HG03457 (cell line): Measurements from ENCODE around the gene SLC6A18.
"Not testable (repeated sequence)": the region's sequence is repeated elsewhere in the genome, so short reads cannot be mapped to it uniquely, and the experiment has no call there.

Experiments
- ATAC-seq: cut with Tn5 transposase; IDR thresholded peaks from one replicate; pipeline ENCODE4 v1.9.1; 2021; ENCODE audit warnings: moderate number of reproducible peaks; ENCODE audit not compliant: unreplicated experiment

SLC6A18 gene

DNA sequence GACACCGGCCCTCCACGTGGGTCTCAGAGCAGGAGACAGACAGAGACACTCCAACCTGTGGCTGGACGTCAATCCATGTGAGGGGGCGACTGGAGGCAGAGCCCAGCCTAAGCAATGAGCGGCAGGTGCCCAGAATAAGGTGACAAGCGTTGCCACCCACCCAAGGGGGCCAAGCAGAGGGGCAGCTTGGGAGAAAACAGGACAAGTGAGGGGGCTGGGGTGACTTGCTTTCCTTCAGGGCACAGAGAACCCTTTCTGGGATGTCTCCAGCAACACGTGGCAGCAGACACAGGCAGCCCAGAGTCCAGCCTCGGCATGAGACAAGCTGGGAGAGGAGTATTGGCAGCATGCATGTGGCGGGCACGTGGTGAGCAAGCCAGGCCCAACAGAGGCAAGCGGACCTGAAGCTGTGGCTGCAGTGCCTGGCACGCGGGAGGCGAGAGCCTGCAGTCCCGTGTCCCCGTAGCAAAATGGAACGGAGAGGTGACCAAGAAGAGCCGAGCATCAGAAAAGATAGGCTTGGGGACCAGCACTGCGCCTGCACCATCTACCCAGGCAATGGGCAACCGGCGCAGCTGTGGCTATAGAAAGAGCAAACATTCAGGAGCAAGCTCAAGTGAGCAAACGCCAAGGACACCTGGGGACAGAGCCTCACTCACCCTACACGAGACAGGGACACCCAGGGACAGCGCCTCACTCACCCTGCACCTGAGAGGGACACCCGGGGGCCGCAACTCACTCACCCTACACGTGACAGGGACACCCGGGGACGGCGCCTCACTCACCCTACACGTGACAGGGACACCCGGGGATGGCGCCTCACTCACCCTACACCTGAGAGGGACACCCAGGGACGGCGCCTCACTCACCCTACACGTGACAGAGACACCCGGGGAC is 63.5 kb downstream of the SLC6A18 start:
- no peak for ATAC-seq

DNA sequence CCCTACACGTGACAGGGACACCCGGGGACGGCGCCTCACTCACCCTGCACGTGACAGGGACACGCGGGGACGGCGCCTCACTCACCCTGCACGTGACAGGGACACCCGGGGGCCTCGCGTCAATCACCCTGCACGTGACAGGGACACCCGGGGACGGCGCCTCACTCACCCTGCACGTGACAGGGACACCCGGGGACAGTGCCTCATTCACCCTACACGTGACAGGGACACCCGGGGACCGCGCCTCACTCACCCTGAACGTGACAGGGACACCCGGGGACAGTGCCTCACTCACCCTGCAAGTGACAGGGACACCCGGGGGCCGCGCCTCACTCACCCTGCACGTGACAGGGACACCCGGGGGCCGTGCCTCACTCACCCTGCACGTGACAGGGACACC is 64.4 kb downstream of the SLC6A18 start:
- not testable (repeated sequence) for ATAC-seq

- ATAC-seq = not testable (repeated sequence)
Measured at GRCh38 chr5:1290956-1291355, 65.8 kb downstream of the SLC6A18 start.

GRCh38 chr5:1291611-1292080 is 66.5 kb downstream of the SLC6A18 start:
- no peak for ATAC-seq

GRCh38 chr5:1292139-1292538 is 67.0 kb downstream of the SLC6A18 start:
- ATAC-seq = no peak

DNA sequence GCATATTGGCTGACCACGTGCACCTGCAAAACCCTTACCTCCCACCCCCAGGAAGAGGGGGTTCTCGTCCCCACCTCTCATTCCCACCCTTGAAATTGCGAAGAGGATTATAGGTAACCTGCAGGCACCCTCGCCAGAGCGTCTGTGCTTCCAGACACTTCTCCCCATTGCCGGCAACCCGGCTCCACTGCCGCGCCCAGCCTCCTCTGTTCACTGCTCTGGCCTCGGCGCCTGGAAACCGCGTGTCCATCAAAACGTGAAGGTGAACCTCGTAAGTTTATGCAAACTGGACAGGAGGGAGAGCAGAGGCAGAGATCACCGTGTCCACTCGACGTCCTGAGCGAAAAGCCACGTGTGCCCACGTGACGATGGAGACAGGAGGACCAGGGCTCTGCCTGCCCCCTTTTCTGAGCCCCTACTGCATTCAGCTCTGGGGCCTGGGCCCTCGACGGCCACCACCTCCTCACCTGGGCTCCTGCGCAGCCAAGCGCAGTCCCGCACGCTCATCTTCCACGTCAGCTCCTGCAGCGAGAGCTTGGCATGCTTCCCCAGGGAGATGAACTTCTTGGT is 67.8 kb downstream of the SLC6A18 start:
- no peak for ATAC-seq

DNA sequence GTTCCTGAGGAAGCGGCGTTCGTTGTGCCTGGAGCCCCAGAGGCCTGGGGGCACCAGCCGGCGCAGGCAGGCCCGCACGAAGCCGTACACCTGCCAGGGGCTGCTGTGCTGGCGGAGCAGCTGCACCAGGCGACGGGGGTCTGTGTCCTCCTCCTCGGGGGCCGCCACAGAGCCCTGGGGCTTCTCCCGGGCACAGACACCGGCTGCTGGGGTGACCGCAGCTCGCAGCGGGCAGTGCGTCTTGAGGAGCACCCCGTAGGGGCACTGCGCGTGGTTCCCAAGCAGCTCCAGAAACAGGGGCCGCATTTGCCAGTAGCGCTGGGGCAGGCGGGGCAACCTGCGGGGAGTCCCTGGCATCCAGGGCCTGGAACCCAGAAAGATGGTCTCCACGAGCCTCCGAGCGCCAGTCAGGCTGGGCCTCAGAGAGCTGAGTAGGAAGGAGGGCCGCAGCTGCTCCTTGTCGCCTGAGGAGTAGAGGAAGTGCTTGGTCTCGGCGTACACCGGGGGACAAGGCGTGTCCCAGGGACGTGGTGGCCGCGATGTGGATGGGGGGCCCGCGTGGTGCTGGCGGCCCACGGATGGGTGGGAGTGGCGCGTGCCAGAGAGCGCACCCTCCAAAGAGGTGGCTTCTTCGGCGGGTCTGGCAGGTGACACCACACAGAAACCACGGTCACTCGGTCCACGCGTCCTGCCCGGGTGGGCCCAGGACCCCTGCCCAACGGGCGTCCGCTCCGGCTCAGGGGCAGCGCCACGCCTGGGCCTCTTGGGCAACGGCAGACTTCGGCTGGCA is 68.4 kb downstream of the SLC6A18 start:
- ATAC-seq = no peak

DNA sequence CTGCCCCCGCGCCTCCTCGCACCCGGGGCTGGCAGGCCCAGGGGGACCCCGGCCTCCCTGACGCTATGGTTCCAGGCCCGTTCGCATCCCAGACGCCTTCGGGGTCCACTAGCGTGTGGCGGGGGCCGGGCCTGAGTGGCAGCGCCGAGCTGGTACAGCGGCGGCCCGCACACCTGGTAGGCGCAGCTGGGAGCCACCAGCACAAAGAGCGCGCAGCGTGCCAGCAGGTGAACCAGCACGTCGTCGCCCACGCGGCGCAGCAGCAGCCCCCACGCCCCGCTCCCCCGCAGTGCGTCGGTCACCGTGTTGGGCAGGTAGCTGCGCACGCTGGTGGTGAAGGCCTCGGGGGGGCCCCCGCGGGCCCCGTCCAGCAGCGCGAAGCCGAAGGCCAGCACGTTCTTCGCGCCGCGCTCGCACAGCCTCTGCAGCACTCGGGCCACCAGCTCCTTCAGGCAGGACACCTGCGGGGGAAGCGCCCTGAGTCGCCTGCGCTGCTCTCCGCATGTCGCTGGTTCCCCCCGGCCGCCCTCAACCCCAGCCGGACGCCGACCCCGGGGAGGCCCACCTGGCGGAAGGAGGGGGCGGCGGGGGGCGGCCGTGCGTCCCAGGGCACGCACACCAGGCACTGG is 69.1 kb downstream of the SLC6A18 start:
- ATAC-seq = no peak

DNA sequence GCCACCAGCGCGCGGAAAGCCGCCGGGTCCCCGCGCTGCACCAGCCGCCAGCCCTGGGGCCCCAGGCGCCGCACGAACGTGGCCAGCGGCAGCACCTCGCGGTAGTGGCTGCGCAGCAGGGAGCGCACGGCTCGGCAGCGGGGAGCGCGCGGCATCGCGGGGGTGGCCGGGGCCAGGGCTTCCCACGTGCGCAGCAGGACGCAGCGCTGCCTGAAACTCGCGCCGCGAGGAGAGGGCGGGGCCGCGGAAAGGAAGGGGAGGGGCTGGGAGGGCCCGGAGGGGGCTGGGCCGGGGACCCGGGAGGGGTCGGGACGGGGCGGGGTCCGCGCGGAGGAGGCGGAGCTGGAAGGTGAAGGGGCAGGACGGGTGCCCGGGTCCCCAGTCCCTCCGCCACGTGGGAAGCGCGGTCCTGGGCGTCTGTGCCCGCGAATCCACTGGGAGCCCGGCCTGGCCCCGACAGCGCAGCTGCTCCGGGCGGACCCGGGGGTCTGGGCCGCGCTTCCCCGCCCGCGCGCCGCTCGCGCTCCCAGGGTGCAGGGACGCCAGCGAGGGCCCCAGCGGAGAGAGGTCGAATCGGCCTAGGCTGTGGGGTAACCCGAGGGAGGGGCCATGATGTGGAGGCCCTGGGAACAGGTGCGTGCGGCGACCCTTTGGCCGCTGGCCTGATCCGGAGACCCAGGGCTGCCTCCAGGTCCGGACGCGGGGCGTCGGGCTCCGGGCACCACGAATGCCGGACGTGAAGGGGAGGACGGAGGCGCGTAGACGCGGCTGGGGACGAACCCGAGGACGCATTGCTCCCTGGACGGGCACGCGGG is 69.9 kb downstream of the SLC6A18 start, which contains the start of gene TERT:
Gene TERT, minus strand, starts transcription at position 234 of the 815 bp plus-strand sequence. Its CDS starts 79 bp downstream, at position 155.
- no peak for ATAC-seq

DNA sequence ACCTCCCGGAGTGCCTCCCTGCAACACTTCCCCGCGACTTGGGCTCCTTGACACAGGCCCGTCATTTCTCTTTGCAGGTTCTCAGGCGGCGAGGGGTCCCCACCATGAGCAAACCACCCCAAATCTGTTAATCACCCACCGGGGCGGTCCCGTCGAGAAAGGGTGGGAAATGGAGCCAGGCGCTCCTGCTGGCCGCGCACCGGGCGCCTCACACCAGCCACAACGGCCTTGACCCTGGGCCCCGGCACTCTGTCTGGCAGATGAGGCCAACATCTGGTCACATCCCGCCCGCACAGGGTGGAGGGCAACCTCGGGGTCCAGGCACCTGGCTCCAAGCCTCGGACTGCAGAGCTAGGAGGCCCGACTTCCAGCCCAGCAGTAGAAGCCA is 70.5 kb downstream of the SLC6A18 start:
- no peak for ATAC-seq
